H1 (cell line): ENCODE results near the gene PAQR8. TPM values are rescaled to one million over a fixed set of nuclear protein-coding genes. Genes with fewer than 3 reads are reported as not detected.

ENCODE experiments used
- CTCF ChIA-PET: fragments of 300-600 bp; sonication (Branson Sonifier 250); formaldehyde crosslinking; loops from one replicate; lab custom pipeline; 2021; ENCODE audit not compliant: partially characterized antibody; lab: Charles Lee
- POLR2A ChIA-PET: fragments of 300-600 bp; sonication (Branson Sonifier 250); formaldehyde crosslinking; loops from one replicate; lab custom pipeline; 2021; ENCODE audit warnings: inconsistent platforms; ENCODE audit not compliant: partially characterized antibody; lab: Charles Lee
- DNase-seq, 2 experiments: peaks; one replicate each; pipeline versions ENCODE4 v3.0.0 to v3.0.0-alpha.2; 2010 to 2022; ENCODE audit warnings: low spot score in 2 of 2, low read depth in 1 of 2, mixed read lengths in 1 of 2
- FAIRE-seq: peaks from 2 replicates; lab custom pipeline; 2011; peaks lifted over from hg19 to GRCh38; lab: Jason Lieb, UNC
- H2AFZ ChIP-seq: 2 replicates; pipeline ENCODE4 v1.8.1; 2012; ENCODE audit warnings: low read length, inconsistent platforms
- H2AK5ac ChIP-seq: 2 replicates; pipeline ENCODE4 v1.6.1; 2013; ENCODE audit warnings: low read depth, low read length
- H2BK120ac ChIP-seq: replicated peaks from 2 replicates; pipeline ENCODE3; 2013; ENCODE audit warnings: low read depth, low read length, inconsistent platforms
- H2BK12ac ChIP-seq: 2 replicates; pipeline ENCODE4 v1.6.1; 2013; ENCODE audit warnings: low read depth, low read length
- H2BK15ac ChIP-seq: 2 replicates; pipeline ENCODE4 v1.6.1; 2013; ENCODE audit warnings: low read length
- H2BK20ac ChIP-seq: 2 replicates; pipeline ENCODE4 v1.6.1; 2013; ENCODE audit warnings: low read length
- H2BK5ac ChIP-seq: 2 replicates; pipeline ENCODE4 v1.6.1; 2013; ENCODE audit warnings: low read depth, low read length
- H3K14ac ChIP-seq: 2 replicates; pipeline ENCODE4 v1.6.1; 2013; ENCODE audit warnings: inconsistent platforms; ENCODE audit not compliant: insufficient read length
- H3K18ac ChIP-seq: 2 replicates; pipeline ENCODE4 v1.6.1; 2013; ENCODE audit warnings: low read length; ENCODE audit errors: extremely low read depth
- H3K23ac ChIP-seq: 2 replicates; pipeline ENCODE4 v1.6.1; 2013; ENCODE audit warnings: inconsistent platforms; ENCODE audit not compliant: insufficient read length
- H3K23me2 ChIP-seq: 2 replicates; pipeline ENCODE4 v1.6.1; 2013; ENCODE audit warnings: low read depth, low read length
- H3K27ac ChIP-seq: 2 replicates; pipeline ENCODE4 v1.6.1; 2011; ENCODE audit warnings: low read depth, low read length, inconsistent platforms
- H3K27me3 ChIP-seq, 4 experiments: replicated peaks in 1 of 4; 1 replicate in 1 of 4; 2 replicates in 3 of 4; pipeline versions ENCODE4 v1.6.1 to v1.8.1; 2011 to 2013; ENCODE audit warnings: low read length in 3 of 4, mild to moderate bottlenecking in 3 of 4, inconsistent platforms in 2 of 4, mixed read lengths in 2 of 4, moderate library complexity in 1 of 4; ENCODE audit not compliant: control insufficient read depth in 3 of 4, insufficient read depth in 3 of 4; ENCODE audit errors: extremely low read depth in 1 of 4
- H3K36me3 ChIP-seq, 4 experiments: 2 replicates each; pipeline versions ENCODE4 v1.6.1 to v1.8.1; 2011 to 2013; ENCODE audit warnings: mild to moderate bottlenecking in 4 of 4, low read length in 3 of 4, moderate library complexity in 2 of 4, control low read depth in 1 of 4, inconsistent platforms in 1 of 4; ENCODE audit not compliant: insufficient read depth in 4 of 4, control insufficient read depth in 2 of 4
- H3K4ac ChIP-seq: replicated peaks from 2 replicates; pipeline ENCODE3; 2013; ENCODE audit warnings: low read length, low read depth, mixed read lengths, inconsistent platforms; ENCODE audit not compliant: insufficient read length
- H3K4me1 ChIP-seq, 4 experiments: replicated peaks in 1 of 4; 1 replicate in 1 of 4; 2 replicates in 3 of 4; pipeline versions ENCODE4 v1.6.1 to v1.8.1; 2011 to 2013; ENCODE audit warnings: low read length in 3 of 4, inconsistent platforms in 2 of 4, mixed read lengths in 1 of 4; ENCODE audit not compliant: insufficient read depth in 4 of 4, control insufficient read depth in 3 of 4
- H3K4me2 ChIP-seq, 2 experiments: 2 replicates each; pipeline versions ENCODE4 v1.6.1 to v1.8.1; 2011 to 2013; ENCODE audit warnings: low read depth in 2 of 2, low read length in 2 of 2, control low read depth in 1 of 2, inconsistent platforms in 1 of 2, mild to moderate bottlenecking in 1 of 2; ENCODE audit not compliant: insufficient read depth in 1 of 2
- H3K4me3 ChIP-seq, 4 experiments: fragments of 200-600, 300-600 bp in 1 of 4; sonication (generic), shearing (Covaris generic), sonication (Bioruptor Twin) in 1 of 4; 2 replicates each; pipeline versions ENCODE4 v1.5.1 to v1.8.1; 2011 to 2016; ENCODE audit warnings: low read length in 4 of 4, low read depth in 3 of 4, control low read depth in 2 of 4, inconsistent platforms in 2 of 4, mild to moderate bottlenecking in 2 of 4, mixed read lengths in 1 of 4, moderate library complexity in 1 of 4; ENCODE audit not compliant: insufficient read depth in 2 of 4; ENCODE audit errors: extremely low read depth in 1 of 4
- H3K56ac ChIP-seq: replicated peaks from 2 replicates; pipeline ENCODE3; 2013; ENCODE audit warnings: low read depth, mild to moderate bottlenecking, mixed read lengths, low read length, inconsistent platforms; ENCODE audit not compliant: insufficient read length
- H3K79me1 ChIP-seq: 2 replicates; pipeline ENCODE4 v1.6.1; 2013; ENCODE audit warnings: low read depth, low read length, control low read depth
- H3K79me2 ChIP-seq, 2 experiments: 2 replicates each; pipeline versions ENCODE4 v1.6.1 to v1.8.1; 2012 to 2013; ENCODE audit warnings: low read length in 2 of 2, mild to moderate bottlenecking in 2 of 2, inconsistent platforms in 1 of 2; ENCODE audit not compliant: insufficient read depth in 2 of 2, control insufficient read depth in 1 of 2
- H3K9ac ChIP-seq, 4 experiments: replicated peaks in 1 of 4; 1 replicate in 1 of 4; 2 replicates in 3 of 4; pipeline versions ENCODE4 v1.6.1 to v1.8.1; 2011 to 2013; ENCODE audit warnings: low read depth in 3 of 4, low read length in 3 of 4, control low read depth in 2 of 4, mild to moderate bottlenecking in 2 of 4, moderate library complexity in 2 of 4, inconsistent platforms in 1 of 4; ENCODE audit errors: extremely low read depth in 1 of 4
- H3K9me3 ChIP-seq, 2 experiments: 2 replicates each; pipeline versions ENCODE4 v1.6.1 to v1.8.1; 2012 to 2013; ENCODE audit warnings: mild to moderate bottlenecking in 2 of 2, moderate library complexity in 2 of 2, control low read depth in 1 of 2, inconsistent platforms in 1 of 2, low read depth in 1 of 2, low read length in 1 of 2, mixed read lengths in 1 of 2; ENCODE audit not compliant: insufficient read depth in 2 of 2
- H4K20me1 ChIP-seq, 2 experiments: replicated peaks in 1 of 2; 2 replicates each; pipeline versions ENCODE3 to v1.8.1; 2011 to 2013; ENCODE audit warnings: inconsistent platforms in 2 of 2, low read length in 2 of 2, mild to moderate bottlenecking in 1 of 2; ENCODE audit not compliant: insufficient read depth in 2 of 2, control insufficient read depth in 1 of 2
- H4K5ac ChIP-seq: 2 replicates; pipeline ENCODE4 v1.6.1; 2013; ENCODE audit warnings: low read length, low read depth, mixed read lengths, inconsistent platforms; ENCODE audit not compliant: insufficient read length
- H4K8ac ChIP-seq: 2 replicates; pipeline ENCODE4 v1.8.0; 2013; ENCODE audit warnings: mild to moderate bottlenecking, moderate library complexity, low read length, inconsistent platforms; ENCODE audit not compliant: insufficient read depth; ENCODE audit errors: extremely low read depth
- H4K91ac ChIP-seq: replicated peaks from 2 replicates; pipeline ENCODE3; 2013; ENCODE audit warnings: low read length, mixed read lengths, inconsistent platforms; ENCODE audit not compliant: insufficient read length
- GABPA ChIP-seq: IDR thresholded peaks from 2 replicates; pipeline ENCODE4 v1.6.1; 2011; ENCODE audit warnings: mild to moderate bottlenecking, low read length, moderate library complexity, borderline replicate concordance; ENCODE audit not compliant: insufficient read depth
- RBBP5 ChIP-seq: IDR thresholded peaks from 2 replicates; pipeline ENCODE4 v1.7.1; 2012; ENCODE audit warnings: low read depth, mild to moderate bottlenecking, inconsistent platforms, low read length, moderate library complexity, borderline replicate concordance
- SIN3A ChIP-seq, 2 experiments: IDR thresholded peaks in 1 of 2; conservative IDR thresholded peaks in 1 of 2; 2 replicates each; pipeline ENCODE4 v1.6.1; 2011 to 2012; ENCODE audit warnings: low read length in 2 of 2, improper control_type of control experiment in 1 of 2, low read depth in 1 of 2, mild to moderate bottlenecking in 1 of 2
- TAF1 ChIP-seq: IDR thresholded peaks from 2 replicates; pipeline ENCODE4 v1.6.1; 2011; ENCODE audit warnings: mild to moderate bottlenecking, low read depth, low read length
- ZNF274 ChIP-seq: IDR thresholded peaks from 2 replicates; pipeline ENCODE4 v1.7.0; 2012; ENCODE audit warnings: low read length, borderline replicate concordance; ENCODE audit errors: extremely low read depth
- WGBS, 2 experiments: shearing (Covaris generic) in 1 of 2; methylation state at CpG; one replicate each; pipeline versions ENCODE4 v1.1.6 to v1.1.7; 2013 to 2015; ENCODE audit warnings: low lambda C conversion rate in 2 of 2, mixed read lengths in 2 of 2, inconsistent platforms in 1 of 2, low coverage in 1 of 2, missing lambda C conversion rate in 1 of 2; ENCODE audit not compliant: insufficient replicate concordance in 2 of 2, insufficient coverage in 1 of 2, insufficient read length in 1 of 2; ENCODE audit errors: extremely low coverage in 1 of 2, missing lambda C conversion rate in 1 of 2; 5-methylcytosine and 5-hydroxymethylcytosine counted together
- polyA plus RNA-seq, 7 experiments: library from polyadenylated mRNA; depleted of rRNA in 3 of 7; stranded (reverse) in 5 of 7; unstranded in 2 of 7; fragments of >200 nt in 5 of 7; fragments of 200-250 nt in 2 of 7; gene quantifications; 1 replicate in 5 of 7; 2 replicates in 1 of 7; 4 replicates in 1 of 7; pipeline versions ENCODE4 v1.2.1 to v1.2.3, GENCODE V29; 2011 to 2013; ENCODE audit warnings: missing spikeins in 2 of 7, mixed read lengths in 2 of 7
- total RNA-seq: library from RNA; stranded (reverse); fragmentation: NEBNext Ultra II Directional; extraction: Animal tissue kit (Norgen Biotek cat#: 25700); gene quantifications from 2 replicates; pipeline ENCODE4 v1.2.1, GENCODE V29; 2021
- TF ChIP-seq, protein P1 (sequence below), 3 experiments: IDR thresholded peaks; 1 replicate in 2 of 3; 2 replicates in 1 of 3; pipeline versions ENCODE4 v1.5.1 to v1.6.1; 2011; ENCODE audit warnings: low read length in 3 of 3, mild to moderate bottlenecking in 3 of 3, inconsistent platforms in 2 of 3, low read depth in 1 of 3, moderate library complexity in 1 of 3; ENCODE audit not compliant: insufficient read depth in 1 of 3; ENCODE audit errors: control extremely low read depth in 1 of 3

PAQR8 gene
- total and polyA plus RNA-seq, 2 of the 8 experiments (the other 6 are each of a cell fraction or from before 2014, with no cell fraction given) = 7.6 to 9.6 TPM

DNA sequence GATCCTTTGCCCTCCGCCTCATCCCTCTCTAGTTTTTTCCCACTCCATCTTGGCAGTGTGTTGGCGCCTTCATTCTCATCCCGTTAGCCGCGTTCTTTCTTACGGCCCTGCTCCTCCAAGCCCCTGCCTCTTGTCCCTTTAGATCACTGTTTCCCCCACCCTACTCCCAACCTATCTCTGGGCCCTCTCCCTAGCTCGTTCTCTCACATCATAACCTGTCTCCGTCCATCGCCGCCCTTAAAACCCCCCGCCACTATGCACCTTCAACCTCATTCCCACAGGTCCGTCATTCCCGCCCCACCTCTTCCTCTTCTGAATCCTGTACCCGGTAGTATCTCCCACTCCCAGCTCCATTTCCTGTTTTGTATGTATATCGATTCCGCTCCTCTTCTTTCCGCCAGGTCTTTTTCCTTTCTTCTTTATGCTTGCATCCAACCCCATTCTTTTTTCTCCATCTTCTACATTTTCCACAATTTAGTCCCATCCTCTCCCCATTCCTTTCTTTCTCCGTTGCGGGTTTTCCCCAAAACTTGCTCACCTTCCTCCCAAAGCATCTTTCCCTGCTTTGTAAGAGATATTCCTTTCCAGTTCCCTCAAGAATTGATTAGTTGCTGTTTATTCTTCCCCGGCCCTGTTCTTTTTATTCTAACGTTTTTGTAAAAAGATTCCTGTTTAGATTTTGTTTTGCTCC, 58.9 kb downstream of the PAQR8 start:
- no peaks in the 10 kb centered on the region for H3K79me2 ChIP-seq
- no peak overlapping the region for H4K91ac ChIP-seq
- H2BK15ac ChIP-seq = no peak overlapping the region
- no peak overlapping the region for H3K4ac ChIP-seq
- H3K4me3 ChIP-seq = peak overlapping the region; percentile 77 to 90 (median 88)
- H3K36me3 ChIP-seq = no peaks in the 10 kb centered on the region
- DNase-seq = peak in 1 of 2 experiments; percentile 59
- no peak overlapping the region for H4K8ac ChIP-seq
- no peaks in the 10 kb centered on the region for H3K27me3 ChIP-seq
- H3K56ac ChIP-seq = no peak overlapping the region
- WGBS, 2 experiments = 3% methylated on average over 21 of the region's 21 CpGs; no CpG with 5 or more reads in 1 of the 2 experiments
- no peak overlapping the region for H2BK120ac ChIP-seq
- peak overlapping the region; percentile 78 for H3K27ac ChIP-seq
- peak overlapping the region; percentile 91 to 95 for H3K4me2 ChIP-seq
- peak overlapping the region; percentile 47; the same call in 1 of the 2 replicates for H2BK5ac ChIP-seq
- no peaks in the 10 kb centered on the region for H3K79me1 ChIP-seq
- H3K18ac ChIP-seq = peak overlapping the region; percentile 24; the same call in 1 of the 2 replicates
- no peaks in the 10 kb centered on the region for H3K9me3 ChIP-seq
- H2BK20ac ChIP-seq = no peak overlapping the region
- peaks cover 0 to 4% (median 0%) of the 10 kb centered on the region in 4 experiments; a peak in 1 of 7 replicates for H3K4me1 ChIP-seq
- no peak for FAIRE-seq
- ChIA-PET POLR2A (interaction anchor here (1.0 to 4.4 kb wide), 6 partner anchors 83 to 242 kb away, joined by 3 to 22 read pairs (median 10); partner anchors contain the start of genes MCM3 and TRAM2), CTCF (interaction anchor here (0.6 to 2.9 kb wide), 14 partner anchors 13 to 273 kb away, joined by 3 to 10 read pairs (median 4); no protein-coding TSS in a partner anchor)
- no peak overlapping the region for H2AK5ac ChIP-seq
- no peaks in the 10 kb centered on the region for H4K20me1 ChIP-seq
- no peak overlapping the region for H4K5ac ChIP-seq
- H3K23me2 ChIP-seq = peaks cover 11% of the 10 kb centered on the region
- peak overlapping the region; percentile 94 for H2AFZ ChIP-seq
- no peak overlapping the region for H2BK12ac ChIP-seq
- no peak overlapping the region for H3K14ac ChIP-seq
- no peak overlapping the region for H3K23ac ChIP-seq
- peak overlapping the region in 3 of 4 experiments; percentile 73 to 89 (median 86); a peak in 6 of 7 replicates for H3K9ac ChIP-seq
- TF ChIP-seq SIN3A (conservative IDR thresholded peaks at IDR 0.05 in 1 of 2, IDR thresholded peaks at IDR 0.05 in 1 of 2; ENCODE audit: low read depth in 1 of 2, low read length in 2 of 2) = peak in 1 of 2 experiments; percentile 48; a peak in 1 of 4 replicates
- TF ChIP-seq TAF1 = peak; percentile 34; the same call in 1 of the 2 replicates
- TF ChIP-seq, protein P1, sequence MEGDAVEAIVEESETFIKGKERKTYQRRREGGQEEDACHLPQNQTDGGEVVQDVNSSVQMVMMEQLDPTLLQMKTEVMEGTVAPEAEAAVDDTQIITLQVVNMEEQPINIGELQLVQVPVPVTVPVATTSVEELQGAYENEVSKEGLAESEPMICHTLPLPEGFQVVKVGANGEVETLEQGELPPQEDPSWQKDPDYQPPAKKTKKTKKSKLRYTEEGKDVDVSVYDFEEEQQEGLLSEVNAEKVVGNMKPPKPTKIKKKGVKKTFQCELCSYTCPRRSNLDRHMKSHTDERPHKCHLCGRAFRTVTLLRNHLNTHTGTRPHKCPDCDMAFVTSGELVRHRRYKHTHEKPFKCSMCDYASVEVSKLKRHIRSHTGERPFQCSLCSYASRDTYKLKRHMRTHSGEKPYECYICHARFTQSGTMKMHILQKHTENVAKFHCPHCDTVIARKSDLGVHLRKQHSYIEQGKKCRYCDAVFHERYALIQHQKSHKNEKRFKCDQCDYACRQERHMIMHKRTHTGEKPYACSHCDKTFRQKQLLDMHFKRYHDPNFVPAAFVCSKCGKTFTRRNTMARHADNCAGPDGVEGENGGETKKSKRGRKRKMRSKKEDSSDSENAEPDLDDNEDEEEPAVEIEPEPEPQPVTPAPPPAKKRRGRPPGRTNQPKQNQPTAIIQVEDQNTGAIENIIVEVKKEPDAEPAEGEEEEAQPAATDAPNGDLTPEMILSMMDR (IDR thresholded peaks at IDR 0.05; ENCODE audit: control extremely low read depth in 1 of 3, insufficient read depth in 1 of 3, low read depth in 1 of 3, low read length in 3 of 3) = no peak
- TF ChIP-seq ZNF274 = no peak
- TF ChIP-seq RBBP5 = no peak
- no peak for TF ChIP-seq GABPA
